ENCODE measurements around the gene GJC1. TPM values are rescaled to one million over a fixed set of nuclear protein-coding genes. Genes with fewer than 3 reads are reported as not detected.

GJC1 gene
- total RNA-seq, 4 donors from 2014 or later: 3.1 to 18.6 (median 9.0) TPM

- 87 to 92% methylated on average over 8 to 14 of the region's 14 CpGs for WGBS, 2 donors
- no peak overlapping the region for H3K4me3 ChIP-seq
- H3K36me3 ChIP-seq: no peaks in the 10 kb centered on the region
- H3K27me3 ChIP-seq: peaks cover 0 to 4% of the 10 kb centered on the region in 2 donors
- H3K27ac ChIP-seq: no peak overlapping the region
- no peaks in the 10 kb centered on the region for H3K9me3 ChIP-seq
- no peak for DNase-seq (ENCODE audit: low spot score in 2 of 2)
- TF ChIP-seq EP300 (IDR thresholded peaks at IDR 0.05) (no peak), POLR2A (IDR thresholded peaks at IDR 0.05) (no peak), CTCF (IDR thresholded peaks at IDR 0.05) (no peak)
- peaks cover 0 to 25% (median 12%) of the 10 kb centered on the region in 4 donors for H3K4me1 ChIP-seq
Observed at GRCh38 chr17:44780845-44781480, 49.1 kb downstream of the GJC1 start.

GRCh38 chr17:44780161-44780560, 49.9 kb downstream of the GJC1 start:
- WGBS, 2 donors: 87 to 94% methylated on average over 10 to 12 of the region's 12 CpGs
- Histone ChIP-seq H3K27ac (no peak overlapping the region), H3K9me3 (no peaks in the 10 kb centered on the region), H3K36me3 (no peaks in the 10 kb centered on the region), H3K4me1 (peaks cover 0 to 32% (median 14%) of the 10 kb centered on the region in 4 donors), H3K4me3 (no peak overlapping the region), H3K27me3 (peaks cover 0 to 4% of the 10 kb centered on the region in 2 donors)
- DNase-seq (ENCODE audit: low spot score in 2 of 2): no peak
- no peak for TF ChIP-seq CTCF (IDR thresholded peaks at IDR 0.05)
- no peak for TF ChIP-seq POLR2A (IDR thresholded peaks at IDR 0.05)
- no peak for TF ChIP-seq EP300 (IDR thresholded peaks at IDR 0.05)

GRCh38 chr17:44779211-44780025, 50.7 kb downstream of the GJC1 start:
- Histone ChIP-seq H3K36me3 (no peaks in the 10 kb centered on the region), H3K4me3 (peak overlapping the region in 3 of 4 donors; percentile 35 to 40 (median 40)), H3K27ac (peak overlapping the region in 2 of 4 donors; percentile 43 to 59), H3K9me3 (no peaks in the 10 kb centered on the region), H3K27me3 (peaks cover 0 to 6% of the 10 kb centered on the region in 2 donors), H3K4me1 (peaks cover 0 to 38% (median 17%) of the 10 kb centered on the region in 4 donors)
- no peak for TF ChIP-seq EP300 (IDR thresholded peaks at IDR 0.05)
- no peak for TF ChIP-seq POLR2A (IDR thresholded peaks at IDR 0.05)
- TF ChIP-seq CTCF (IDR thresholded peaks at IDR 0.05): peak; percentile 72 to 93 (median 90)
- WGBS, 2 donors: 16 to 22% methylated on average over 33 to 36 of the region's 36 CpGs
- peak; percentile 47 to 67 for DNase-seq (ENCODE audit: low spot score in 2 of 2)

DNA sequence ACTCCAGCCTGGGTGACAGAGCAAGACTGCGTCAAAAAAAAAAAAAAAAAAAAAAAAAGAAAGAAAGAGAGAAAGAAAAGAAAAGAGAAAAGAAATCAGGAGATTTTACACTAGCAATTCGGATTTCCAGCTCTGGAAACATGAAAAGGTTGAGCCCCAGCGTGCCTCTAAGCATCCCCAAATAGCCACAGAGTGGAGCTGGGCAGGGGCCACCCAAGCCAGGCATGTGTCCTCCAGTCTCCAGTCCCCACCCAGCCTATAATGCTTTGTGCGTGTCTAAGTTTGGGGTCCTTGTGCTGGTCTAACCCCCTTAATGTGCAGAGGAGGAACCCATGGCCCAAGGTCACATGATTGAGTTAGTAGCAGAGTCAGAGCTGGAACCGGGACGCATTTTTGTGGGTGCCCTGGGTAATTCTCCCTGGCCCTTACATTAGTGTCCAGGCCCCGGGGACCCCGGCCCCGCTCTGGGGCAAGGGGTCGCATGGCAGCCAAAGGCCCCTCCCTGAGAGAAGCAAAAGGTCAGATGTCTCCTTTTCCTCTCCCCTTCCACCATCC, 51.4 kb downstream of the GJC1 start:
- peaks cover 0 to 38% (median 17%) of the 10 kb centered on the region in 4 donors for H3K4me1 ChIP-seq
- no peaks in the 10 kb centered on the region for H3K9me3 ChIP-seq
- TF ChIP-seq POLR2A (IDR thresholded peaks at IDR 0.05) (no peak), CTCF (IDR thresholded peaks at IDR 0.05) (no peak), EP300 (IDR thresholded peaks at IDR 0.05) (no peak)
- no peak for DNase-seq (ENCODE audit: low spot score in 2 of 2)
- H3K27me3 ChIP-seq: peaks cover 0 to 12% of the 10 kb centered on the region in 2 donors
- H3K4me3 ChIP-seq: peak overlapping the region in 3 of 4 donors; percentile 35 to 40 (median 40)
- peak overlapping the region in 1 of 4 donors; percentile 59 for H3K27ac ChIP-seq
- WGBS, 2 donors: 25 to 35% methylated on average over 8 to 10 of the region's 10 CpGs
- H3K36me3 ChIP-seq: no peaks in the 10 kb centered on the region

All from tibial nerve (tissue), 4 donors.